ENCODE measurements around the gene NCKAP5L. TPM values are rescaled to one million over a fixed set of nuclear protein-coding genes. Genes with fewer than 3 reads are reported as not detected.
A peak's percentile ranks its signal among the peaks of the same experiment; 100 is the strongest.

NCKAP5L gene
- total RNA-seq, 6 donors from 2014 or later, result 21.1 to 58.9 (median 30.8) TPM

DNA sequence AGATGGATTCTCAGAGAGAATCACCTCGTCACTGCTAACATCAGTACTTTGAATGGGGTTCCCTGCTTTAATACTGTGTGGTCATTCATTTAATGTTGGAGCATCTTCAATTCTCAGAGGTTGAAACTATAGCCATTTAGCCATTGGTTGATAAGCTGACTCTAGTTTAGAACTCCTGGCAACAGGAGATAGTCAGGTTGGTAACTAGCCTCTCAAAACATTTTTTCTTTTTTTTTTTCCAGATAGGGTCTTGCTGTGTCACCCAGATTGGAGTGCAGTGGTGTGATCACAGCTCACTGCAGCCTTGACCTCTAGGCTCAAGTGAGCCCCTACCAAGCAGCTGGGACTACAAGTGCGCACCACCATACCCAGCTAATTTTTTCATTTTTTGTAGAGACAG, 3.5 kb upstream of the NCKAP5L start:
- H3K27ac ChIP-seq, result no peak overlapping the region
- DNase-seq (no peak), ATAC-seq (ENCODE audit: low FRiP score in 2 of 2) (no peak)
- H3K4me1 ChIP-seq, result peaks cover 12 to 18% (median 13%) of the 10 kb centered on the region in 4 donors
- no peak for TF ChIP-seq POLR2AphosphoS5 (IDR thresholded peaks at IDR 0.05)
- no peak for TF ChIP-seq EP300 (IDR thresholded peaks at IDR 0.05)
- TF ChIP-seq, protein P1, sequence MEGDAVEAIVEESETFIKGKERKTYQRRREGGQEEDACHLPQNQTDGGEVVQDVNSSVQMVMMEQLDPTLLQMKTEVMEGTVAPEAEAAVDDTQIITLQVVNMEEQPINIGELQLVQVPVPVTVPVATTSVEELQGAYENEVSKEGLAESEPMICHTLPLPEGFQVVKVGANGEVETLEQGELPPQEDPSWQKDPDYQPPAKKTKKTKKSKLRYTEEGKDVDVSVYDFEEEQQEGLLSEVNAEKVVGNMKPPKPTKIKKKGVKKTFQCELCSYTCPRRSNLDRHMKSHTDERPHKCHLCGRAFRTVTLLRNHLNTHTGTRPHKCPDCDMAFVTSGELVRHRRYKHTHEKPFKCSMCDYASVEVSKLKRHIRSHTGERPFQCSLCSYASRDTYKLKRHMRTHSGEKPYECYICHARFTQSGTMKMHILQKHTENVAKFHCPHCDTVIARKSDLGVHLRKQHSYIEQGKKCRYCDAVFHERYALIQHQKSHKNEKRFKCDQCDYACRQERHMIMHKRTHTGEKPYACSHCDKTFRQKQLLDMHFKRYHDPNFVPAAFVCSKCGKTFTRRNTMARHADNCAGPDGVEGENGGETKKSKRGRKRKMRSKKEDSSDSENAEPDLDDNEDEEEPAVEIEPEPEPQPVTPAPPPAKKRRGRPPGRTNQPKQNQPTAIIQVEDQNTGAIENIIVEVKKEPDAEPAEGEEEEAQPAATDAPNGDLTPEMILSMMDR (IDR thresholded peaks at IDR 0.05), result no peak
- no peak for TF ChIP-seq POLR2A (IDR thresholded peaks at IDR 0.05)
- 91 to 92% methylated on average over 2 of the region's 2 CpGs for WGBS, 2 donors
- H3K36me3 ChIP-seq, result no peaks in the 10 kb centered on the region
- no peak overlapping the region for H3K4me3 ChIP-seq
- H3K27me3 ChIP-seq, result no peaks in the 10 kb centered on the region
- H3K9me3 ChIP-seq, result no peaks in the 10 kb centered on the region

DNA sequence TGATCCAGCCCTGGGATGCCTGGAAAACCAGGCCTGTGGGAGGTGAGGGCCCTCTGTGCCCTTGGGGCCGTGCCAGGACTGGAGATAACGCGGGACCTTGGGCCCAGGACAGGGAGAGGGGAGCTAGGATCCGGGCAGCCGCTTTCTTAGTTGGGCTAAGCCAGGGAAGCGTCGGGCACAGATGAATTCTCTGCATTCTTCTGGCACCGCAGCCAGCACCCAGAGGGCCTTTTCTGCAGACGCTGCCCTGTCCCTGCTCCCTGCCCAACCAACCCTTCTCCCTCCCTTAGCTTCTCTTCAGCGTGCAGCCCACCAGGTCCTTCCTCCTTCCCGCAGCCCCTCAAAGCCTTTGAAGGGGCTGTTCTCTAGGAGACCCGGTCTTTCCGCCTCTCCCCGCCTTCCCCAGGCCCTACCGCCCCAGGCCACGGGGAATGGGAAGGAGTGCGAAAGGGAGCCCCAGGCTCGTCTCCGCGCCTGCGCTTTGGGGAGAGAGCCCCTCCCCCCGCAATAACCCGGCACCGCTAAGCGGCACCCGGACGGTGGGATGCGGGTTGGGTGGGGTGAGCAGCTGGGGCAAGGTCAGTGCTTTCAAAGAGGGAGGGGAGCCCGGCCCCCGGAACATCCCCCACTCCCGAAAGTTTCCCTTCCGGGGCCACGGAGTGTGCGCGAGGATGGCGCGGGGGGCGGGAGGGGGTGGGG, 663 bp downstream of the NCKAP5L start:
- no peak for TF ChIP-seq POLR2AphosphoS5 (IDR thresholded peaks at IDR 0.05)
- TF ChIP-seq POLR2A (IDR thresholded peaks at IDR 0.05), result peak in 2 of 4 donors; percentile 13 to 25
- TF ChIP-seq, protein P1 (IDR thresholded peaks at IDR 0.05), result peak in 1 of 6 experiments; percentile 13
- no peak for TF ChIP-seq EP300 (IDR thresholded peaks at IDR 0.05)

DNA sequence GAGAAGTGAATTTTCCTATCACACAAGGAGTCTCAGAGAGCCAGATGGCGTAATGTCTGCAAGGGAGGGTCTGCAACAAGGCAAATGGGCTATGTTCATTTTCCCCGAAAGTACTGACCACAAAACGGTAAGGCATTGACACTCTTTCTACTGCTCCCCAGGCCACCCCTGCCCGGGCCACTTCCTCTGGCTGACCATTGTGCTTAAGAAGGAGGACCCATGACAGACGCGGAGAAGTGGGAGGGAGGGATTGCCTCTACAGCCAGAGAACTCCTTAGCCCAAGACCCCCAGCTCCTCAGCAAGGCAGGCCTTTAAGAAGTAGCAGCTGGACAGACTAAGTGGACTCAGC, 1.2 kb downstream of the NCKAP5L start:
- Histone ChIP-seq H3K4me3 (peak overlapping the region; percentile 73 to 98 (median 80)), H3K27ac (peak overlapping the region; percentile 89 to 95 (median 93)), H3K4me1 (peaks cover 36 to 46% (median 40%) of the 10 kb centered on the region in 4 donors), H3K9me3 (no peaks in the 10 kb centered on the region), H3K27me3 (no peaks in the 10 kb centered on the region), H3K36me3 (peaks cover 0 to 3% (median 0%) of the 10 kb centered on the region in 4 donors)
- 50 to 54% methylated on average over 4 to 6 of the region's 6 CpGs for WGBS, 2 donors
- TF ChIP-seq EP300 (IDR thresholded peaks at IDR 0.05) (no peak), POLR2A (IDR thresholded peaks at IDR 0.05) (no peak), POLR2AphosphoS5 (IDR thresholded peaks at IDR 0.05) (no peak)
- TF ChIP-seq, protein P1 (IDR thresholded peaks at IDR 0.05), result no peak
- ATAC-seq (ENCODE audit: low FRiP score in 2 of 2) (no peak), DNase-seq (no peak)

More for the DNA sequence above, 663 bp downstream of the NCKAP5L start:
- Histone ChIP-seq H3K27ac (peak overlapping the region; percentile 89 to 95 (median 93)), H3K27me3 (no peaks in the 10 kb centered on the region), H3K9me3 (no peaks in the 10 kb centered on the region), H3K4me3 (peak overlapping the region; percentile 73 to 98 (median 80)), H3K4me1 (peaks cover 35 to 46% (median 40%) of the 10 kb centered on the region in 4 donors), H3K36me3 (no peaks in the 10 kb centered on the region)
- WGBS, 2 donors, result 0 to 8% methylated on average over 18 to 20 of the region's 38 CpGs
- ATAC-seq (ENCODE audit: low FRiP score in 2 of 2) (peak; percentile 60 to 72), DNase-seq (peak; percentile 66 to 88)

DNA sequence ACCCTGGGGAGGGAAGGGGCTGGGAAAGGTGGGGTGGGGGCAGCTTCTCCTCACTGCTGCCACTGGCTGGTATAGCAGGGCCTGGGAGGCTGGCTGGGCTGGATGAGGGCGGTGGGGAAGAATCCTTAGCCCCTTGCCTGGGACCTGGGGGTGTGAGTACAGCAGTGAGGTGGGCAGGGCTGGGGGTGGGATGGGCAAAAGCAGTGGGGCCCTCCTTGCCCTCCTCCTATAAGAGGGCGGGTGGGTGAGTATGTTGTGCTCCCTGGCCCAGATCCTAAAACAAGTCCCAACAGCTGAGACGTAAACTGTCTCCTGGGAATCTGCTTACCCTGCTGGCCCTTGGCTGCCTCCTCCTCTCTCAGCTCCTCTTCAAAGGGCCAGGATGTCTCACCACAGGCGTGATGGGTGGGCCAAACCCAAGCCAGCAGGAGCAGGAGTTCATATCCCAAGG, 2.2 kb downstream of the NCKAP5L start:
- no peaks in the 10 kb centered on the region for H3K27me3 ChIP-seq
- 83 to 84% methylated on average over 4 of the region's 4 CpGs for WGBS, 2 donors
- TF ChIP-seq POLR2AphosphoS5 (IDR thresholded peaks at IDR 0.05) (peak in 1 of 2 donors; percentile 43), POLR2A (IDR thresholded peaks at IDR 0.05) (no peak)
- ATAC-seq (ENCODE audit: low FRiP score in 2 of 2) (no peak), DNase-seq (no peak)
- peak overlapping the region; percentile 65 to 95 (median 93) for H3K27ac ChIP-seq
- H3K36me3 ChIP-seq, result peaks cover 0 to 3% (median 0%) of the 10 kb centered on the region in 4 donors
- H3K4me3 ChIP-seq, result peak overlapping the region in 1 of 4 donors; percentile 98
- no peaks in the 10 kb centered on the region for H3K9me3 ChIP-seq
- H3K4me1 ChIP-seq, result peaks cover 47 to 56% (median 50%) of the 10 kb centered on the region in 4 donors

DNA sequence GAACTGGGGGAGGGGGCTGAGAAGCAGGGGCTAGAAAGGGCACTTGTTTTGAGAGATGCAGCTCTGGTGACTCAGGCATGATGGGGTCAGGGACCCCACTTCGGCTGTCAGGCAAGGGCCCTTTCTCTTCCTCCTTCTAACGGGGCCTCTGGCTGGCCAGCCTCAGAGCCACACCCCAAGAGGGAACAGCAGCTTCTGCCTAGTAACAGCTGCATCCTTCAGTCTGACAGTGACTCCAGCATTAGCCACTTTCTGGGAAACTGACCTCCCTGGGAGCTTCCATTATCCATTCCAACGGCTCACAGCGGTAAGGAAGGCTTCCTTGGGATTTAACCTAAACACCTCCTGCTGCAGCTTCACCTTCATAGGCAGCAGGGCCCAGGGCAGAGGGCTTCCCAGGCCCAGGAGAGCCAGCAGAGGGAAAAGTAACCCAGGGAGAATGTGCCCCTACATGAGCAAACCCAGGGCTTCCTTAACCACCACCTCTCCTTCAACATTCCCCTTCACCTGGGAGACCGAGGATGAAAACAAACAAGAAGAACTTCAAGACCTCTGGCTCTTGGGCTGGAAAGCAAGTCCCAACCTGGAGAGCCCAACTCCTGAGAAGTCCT, 2.7 kb downstream of the NCKAP5L start:
- Histone ChIP-seq H3K36me3 (peaks cover 0 to 3% (median 0%) of the 10 kb centered on the region in 4 donors), H3K4me3 (no peak overlapping the region), H3K27me3 (no peaks in the 10 kb centered on the region), H3K4me1 (peaks cover 52 to 62% (median 54%) of the 10 kb centered on the region in 4 donors), H3K9me3 (no peaks in the 10 kb centered on the region), H3K27ac (peak overlapping the region; percentile 65 to 95 (median 93))
- ATAC-seq (ENCODE audit: low FRiP score in 2 of 2) (peak in 1 of 2 donors; percentile 69), DNase-seq (peak in 1 of 2 donors; percentile 63)
- WGBS, 2 donors, result 42 to 53% methylated on average over 3 to 5 of the region's 5 CpGs
- no peak for TF ChIP-seq POLR2A (IDR thresholded peaks at IDR 0.05)
- no peak for TF ChIP-seq POLR2AphosphoS5 (IDR thresholded peaks at IDR 0.05)
- no peak for TF ChIP-seq EP300 (IDR thresholded peaks at IDR 0.05)
- TF ChIP-seq, protein P1 (IDR thresholded peaks at IDR 0.05), result no peak
